Measurements from ENCODE around the gene KCTD2.

The KCTD2 gene

DNA sequence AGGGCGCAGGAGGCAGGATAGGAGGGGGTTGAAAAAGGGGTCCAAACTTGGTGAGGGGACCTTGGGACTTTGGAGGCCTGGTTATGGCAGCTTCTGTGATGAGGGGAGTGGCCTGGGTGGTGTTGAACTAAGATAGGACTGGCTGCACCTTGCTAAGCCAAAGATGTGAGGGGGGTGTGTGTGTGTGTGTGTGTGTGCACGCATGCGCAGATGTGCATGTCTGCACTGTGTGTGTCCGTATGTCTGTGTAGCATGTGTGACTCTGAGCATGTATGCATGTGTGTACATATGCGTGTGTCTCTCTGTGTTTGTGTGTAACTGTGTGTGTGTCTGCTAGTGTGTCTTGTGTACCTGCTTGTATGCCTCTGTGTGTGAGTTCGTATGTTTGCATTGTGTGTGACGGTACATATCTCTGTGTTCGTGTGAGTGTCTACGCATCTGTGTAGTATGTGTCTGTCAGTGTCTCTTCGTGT, 44.9 kb downstream of the KCTD2 start:
- in situ Hi-C loops (cut with MboI; ENCODE audit: low sequenced_read_pairs, unreplicated experiment), result no loop called here
- no peak for DNase-seq (ENCODE audit: low spot score)
- TF ChIP-seq, protein P1, sequence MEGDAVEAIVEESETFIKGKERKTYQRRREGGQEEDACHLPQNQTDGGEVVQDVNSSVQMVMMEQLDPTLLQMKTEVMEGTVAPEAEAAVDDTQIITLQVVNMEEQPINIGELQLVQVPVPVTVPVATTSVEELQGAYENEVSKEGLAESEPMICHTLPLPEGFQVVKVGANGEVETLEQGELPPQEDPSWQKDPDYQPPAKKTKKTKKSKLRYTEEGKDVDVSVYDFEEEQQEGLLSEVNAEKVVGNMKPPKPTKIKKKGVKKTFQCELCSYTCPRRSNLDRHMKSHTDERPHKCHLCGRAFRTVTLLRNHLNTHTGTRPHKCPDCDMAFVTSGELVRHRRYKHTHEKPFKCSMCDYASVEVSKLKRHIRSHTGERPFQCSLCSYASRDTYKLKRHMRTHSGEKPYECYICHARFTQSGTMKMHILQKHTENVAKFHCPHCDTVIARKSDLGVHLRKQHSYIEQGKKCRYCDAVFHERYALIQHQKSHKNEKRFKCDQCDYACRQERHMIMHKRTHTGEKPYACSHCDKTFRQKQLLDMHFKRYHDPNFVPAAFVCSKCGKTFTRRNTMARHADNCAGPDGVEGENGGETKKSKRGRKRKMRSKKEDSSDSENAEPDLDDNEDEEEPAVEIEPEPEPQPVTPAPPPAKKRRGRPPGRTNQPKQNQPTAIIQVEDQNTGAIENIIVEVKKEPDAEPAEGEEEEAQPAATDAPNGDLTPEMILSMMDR (IDR thresholded peaks at IDR 0.05; ENCODE audit: borderline replicate concordance, control extremely low read depth, extremely low read depth, insufficient read depth, missing control alignments), result no peak

DNA sequence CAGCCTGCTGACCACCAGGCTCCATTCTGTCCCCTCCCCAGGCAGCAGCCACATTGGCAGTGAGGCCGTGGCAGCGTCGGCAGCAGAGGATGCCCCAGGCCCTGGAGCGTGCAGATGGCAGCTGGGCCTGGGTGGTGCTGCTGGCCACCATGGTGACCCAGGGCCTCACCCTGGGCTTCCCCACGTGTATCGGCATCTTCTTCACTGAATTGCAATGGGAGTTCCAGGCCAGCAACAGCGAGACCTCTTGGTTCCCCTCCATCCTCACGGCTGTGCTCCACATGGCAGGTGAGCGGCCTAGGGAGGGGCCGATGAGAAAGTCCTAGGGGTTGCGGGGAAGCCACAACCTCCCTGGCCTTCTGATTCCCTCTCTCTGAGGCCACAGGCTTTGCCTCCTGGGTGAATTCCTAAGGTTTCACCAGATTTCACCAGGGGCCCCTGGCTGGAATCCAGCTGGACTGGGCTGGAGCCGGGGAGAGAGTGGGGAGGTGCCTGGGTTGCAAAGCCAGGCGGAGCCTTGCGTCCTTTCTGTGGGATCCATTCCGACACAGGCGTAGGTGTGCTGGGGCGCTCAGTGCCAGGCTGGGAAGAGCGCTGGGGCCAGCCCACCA, 46.6 kb downstream of the KCTD2 start:
- in situ Hi-C loops (cut with MboI; ENCODE audit: low sequenced_read_pairs, unreplicated experiment), result no loop called here
- TF ChIP-seq, protein P1 (IDR thresholded peaks at IDR 0.05; ENCODE audit: borderline replicate concordance, control extremely low read depth, extremely low read depth, insufficient read depth, missing control alignments), result no peak
- no peak for DNase-seq (ENCODE audit: low spot score)

DNA sequence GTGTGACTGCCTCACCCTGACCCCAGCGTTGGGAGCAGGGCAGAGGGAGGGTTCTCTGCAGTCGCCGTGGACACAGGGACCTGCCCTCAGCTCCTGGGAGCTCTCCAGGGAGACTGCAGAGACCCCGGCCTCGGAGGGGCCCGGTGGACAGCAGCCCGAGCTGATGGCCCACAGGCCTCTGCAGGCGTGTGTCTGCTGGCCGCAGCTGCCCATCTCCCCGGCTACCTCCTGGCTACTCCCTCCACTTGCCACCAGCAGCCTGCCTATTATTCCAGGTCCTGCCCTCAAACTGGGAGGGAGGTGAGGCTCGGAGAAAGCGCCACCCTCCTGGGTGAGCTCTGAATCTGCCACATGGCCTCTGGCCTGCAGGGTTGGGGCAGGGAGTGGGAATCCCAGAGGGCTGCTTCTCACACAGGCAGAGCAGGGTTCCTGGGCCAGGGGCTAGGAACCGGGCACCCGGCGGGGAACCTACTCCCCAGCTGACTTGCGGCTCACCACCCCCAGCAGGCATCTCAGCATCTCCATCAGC, 47.9 kb downstream of the KCTD2 start:
- DNase-seq (ENCODE audit: low spot score), result no peak
- in situ Hi-C loops (cut with MboI; ENCODE audit: low sequenced_read_pairs, unreplicated experiment), result no loop called here
- TF ChIP-seq, protein P1 (IDR thresholded peaks at IDR 0.05; ENCODE audit: borderline replicate concordance, control extremely low read depth, extremely low read depth, insufficient read depth, missing control alignments), result no peak

DNA sequence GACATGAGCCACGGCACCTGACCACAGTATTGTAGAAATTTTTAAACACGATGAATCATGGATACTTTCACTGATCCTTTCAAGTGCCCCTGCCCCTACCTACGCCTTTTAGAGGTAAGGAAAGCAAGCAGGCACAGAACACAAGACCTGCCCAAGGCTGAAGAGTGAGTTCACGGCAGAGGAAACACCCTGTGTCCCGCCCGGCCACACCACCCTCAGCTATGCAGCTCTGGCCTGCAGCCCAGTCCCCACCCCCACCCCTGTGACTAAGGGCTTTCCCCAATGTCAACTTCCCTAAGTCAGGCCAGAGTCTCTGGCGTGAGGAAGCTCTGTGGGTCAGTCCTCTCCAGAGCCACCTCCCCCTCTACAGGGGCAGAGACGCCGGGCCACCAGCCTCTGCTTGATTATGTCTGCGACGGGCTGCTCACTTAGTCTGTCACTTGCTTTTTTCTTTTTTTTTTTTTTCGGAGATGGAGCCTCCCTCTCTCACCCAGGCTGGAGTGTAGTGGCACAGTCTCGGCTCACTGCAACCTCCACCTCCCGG, 49.1 kb downstream of the KCTD2 start:
- in situ Hi-C loops (cut with MboI; ENCODE audit: low sequenced_read_pairs, unreplicated experiment), result no loop called here
- TF ChIP-seq, protein P1 (IDR thresholded peaks at IDR 0.05; ENCODE audit: borderline replicate concordance, control extremely low read depth, extremely low read depth, insufficient read depth, missing control alignments), result no peak
- no peak for DNase-seq (ENCODE audit: low spot score)

DNA sequence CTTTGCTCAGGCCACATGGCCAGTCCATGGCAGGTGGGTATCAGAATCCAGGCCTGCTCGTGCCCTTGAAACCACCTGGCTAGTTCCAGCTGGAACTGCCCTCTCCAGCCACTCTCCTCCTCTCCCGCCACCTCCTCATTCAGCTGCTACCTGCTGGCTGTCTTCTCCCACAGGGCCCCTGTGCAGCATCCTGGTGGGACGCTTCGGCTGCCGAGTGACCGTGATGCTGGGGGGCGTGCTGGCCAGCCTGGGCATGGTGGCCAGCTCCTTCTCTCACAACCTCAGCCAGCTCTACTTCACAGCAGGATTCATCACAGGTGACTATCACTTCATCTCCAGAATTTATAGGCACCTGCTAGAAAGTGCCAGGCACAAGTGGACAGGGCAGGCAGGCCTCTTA, 50.8 kb downstream of the KCTD2 start:
- in situ Hi-C loops (cut with MboI; ENCODE audit: low sequenced_read_pairs, unreplicated experiment), result no loop called here
- DNase-seq (ENCODE audit: low spot score), result no peak
- TF ChIP-seq, protein P1 (IDR thresholded peaks at IDR 0.05; ENCODE audit: borderline replicate concordance, control extremely low read depth, extremely low read depth, insufficient read depth, missing control alignments), result no peak

DNA sequence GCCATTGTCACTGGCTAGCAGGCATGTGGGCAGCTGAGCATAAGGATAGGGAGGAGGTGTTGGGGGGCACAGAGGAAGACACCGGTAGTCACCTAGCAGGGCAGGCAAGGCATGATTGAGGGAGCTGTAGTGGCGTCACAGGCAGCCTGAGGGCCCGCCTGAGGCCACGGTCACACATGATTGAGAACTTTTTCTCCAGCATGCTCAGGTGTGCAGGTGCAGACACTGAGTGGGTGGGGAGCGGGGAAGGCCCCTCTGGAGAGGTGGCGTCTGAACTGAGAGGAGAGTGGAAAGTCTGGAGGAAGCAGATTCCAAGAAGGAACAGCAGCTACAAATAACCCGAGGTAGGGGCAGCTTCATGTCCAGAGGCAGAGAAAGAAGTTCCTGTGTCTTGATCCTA, 51.8 kb downstream of the KCTD2 start:
- in situ Hi-C loops (cut with MboI; ENCODE audit: low sequenced_read_pairs, unreplicated experiment), result no loop called here
- DNase-seq (ENCODE audit: low spot score), result no peak
- TF ChIP-seq, protein P1 (IDR thresholded peaks at IDR 0.05; ENCODE audit: borderline replicate concordance, control extremely low read depth, extremely low read depth, insufficient read depth, missing control alignments), result no peak
